DMS153 treated with DMSO at 0.1 percent for 48 hours (cell line): ENCODE results near the gene INPP5F.
"Not testable (repeated sequence)": the region's sequence is repeated elsewhere in the genome, so short reads cannot be mapped to it uniquely, and the experiment has no call there.

Source experiments
- DNase-seq: peaks from one replicate; lab custom pipeline; 2025; ENCODE audit not compliant: unreplicated experiment; lab: John Stamatoyannopoulos, UW

INPP5F gene

DNA sequence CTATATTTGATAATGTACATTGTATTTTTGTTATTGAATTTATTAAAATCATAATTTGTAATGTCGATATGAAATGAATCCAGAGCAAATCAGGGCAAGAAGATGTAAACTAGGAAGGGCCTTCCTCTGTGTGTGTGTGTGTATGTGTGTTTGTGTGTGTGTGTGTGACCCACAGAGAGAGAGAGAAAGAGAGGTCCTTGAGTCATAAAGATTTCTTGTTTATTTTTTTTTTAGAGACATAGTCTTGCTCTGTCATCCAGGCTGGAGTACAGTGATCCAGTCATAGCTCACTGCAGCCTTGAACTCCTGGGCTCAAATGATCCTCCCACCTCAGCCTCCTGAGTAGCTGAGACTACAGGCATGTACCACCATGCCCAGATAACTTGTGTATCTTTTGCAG, 50.7 kb downstream of the INPP5F start:
- DNase-seq, result no peak

DNA sequence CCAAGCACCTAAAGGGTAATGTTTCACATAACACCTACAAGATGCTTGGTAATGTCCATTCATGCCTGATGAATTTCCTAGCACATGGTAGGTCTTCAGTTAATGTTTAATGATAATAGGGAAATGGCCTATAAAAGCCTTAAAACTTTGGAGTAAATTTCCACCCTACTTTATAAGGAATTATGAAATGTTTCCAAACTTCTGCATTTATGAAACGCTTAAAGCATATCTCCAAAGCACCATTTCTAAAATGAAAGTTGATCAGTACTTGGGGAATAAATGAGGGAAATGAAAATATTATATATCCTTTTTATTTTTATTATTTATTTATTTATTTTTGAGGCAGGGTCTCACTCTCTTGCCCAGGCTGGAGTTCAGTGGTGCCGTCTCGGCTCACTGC, 51.8 kb downstream of the INPP5F start:
- DNase-seq, result no peak

DNA sequence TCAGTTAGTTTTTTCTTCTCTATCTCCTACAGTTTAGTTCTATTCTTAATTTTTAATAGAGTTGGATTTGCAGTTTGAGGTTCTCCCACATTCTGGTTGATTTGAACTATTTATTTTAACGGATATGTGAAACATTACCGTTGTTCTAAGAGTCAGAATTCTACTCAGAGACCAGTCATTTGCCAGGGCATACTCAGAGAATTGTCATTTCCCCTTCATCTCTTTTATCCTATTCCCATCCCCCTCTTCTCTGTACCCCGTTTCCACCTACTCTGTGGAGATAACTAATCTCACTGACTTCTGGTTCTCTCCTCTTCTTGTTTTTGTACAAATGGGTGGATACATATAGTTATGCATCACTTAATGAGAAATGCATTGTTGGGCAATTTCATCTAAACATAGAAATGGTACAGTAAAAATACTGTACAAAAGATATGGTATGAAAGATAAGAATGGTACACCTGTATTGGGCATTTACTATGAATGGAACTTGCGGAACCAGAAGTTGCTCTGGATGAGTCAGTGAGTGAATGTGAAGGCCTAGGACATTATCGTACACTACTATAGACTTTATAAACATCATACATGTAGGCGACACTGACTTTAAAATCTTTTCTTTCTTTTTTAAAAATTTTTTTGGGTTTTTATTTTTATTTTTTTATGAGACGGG, 53.1 kb downstream of the INPP5F start:
- no peak for DNase-seq

DNA sequence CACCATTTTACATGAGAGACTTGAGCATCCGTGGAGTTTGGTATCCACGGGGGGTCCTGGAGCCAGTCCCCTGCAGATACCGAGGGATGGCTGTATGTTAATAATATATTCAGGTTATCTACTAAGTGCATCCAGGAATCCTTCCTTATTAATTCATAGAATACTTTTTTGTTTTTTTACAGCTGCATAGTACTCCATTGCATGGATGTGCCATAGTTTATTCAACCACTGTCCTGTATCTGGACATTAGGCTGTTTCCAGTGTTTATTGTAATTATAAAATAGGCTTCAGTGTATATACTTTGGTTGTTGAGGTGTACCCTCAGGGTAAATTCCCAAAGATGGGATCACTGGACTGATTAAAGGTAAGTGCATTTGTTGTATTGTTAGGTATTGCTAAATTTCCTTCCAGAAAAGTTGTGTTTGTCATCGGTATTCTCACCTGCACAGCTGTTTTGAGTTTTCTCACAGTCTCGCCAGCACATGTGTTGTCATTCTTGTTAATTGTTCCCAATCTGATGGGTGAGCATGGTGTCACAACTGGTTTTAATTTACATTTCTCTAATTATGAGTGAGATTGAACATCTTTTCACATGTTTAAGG, 55.1 kb downstream of the INPP5F start:
- no peak for DNase-seq

DNA sequence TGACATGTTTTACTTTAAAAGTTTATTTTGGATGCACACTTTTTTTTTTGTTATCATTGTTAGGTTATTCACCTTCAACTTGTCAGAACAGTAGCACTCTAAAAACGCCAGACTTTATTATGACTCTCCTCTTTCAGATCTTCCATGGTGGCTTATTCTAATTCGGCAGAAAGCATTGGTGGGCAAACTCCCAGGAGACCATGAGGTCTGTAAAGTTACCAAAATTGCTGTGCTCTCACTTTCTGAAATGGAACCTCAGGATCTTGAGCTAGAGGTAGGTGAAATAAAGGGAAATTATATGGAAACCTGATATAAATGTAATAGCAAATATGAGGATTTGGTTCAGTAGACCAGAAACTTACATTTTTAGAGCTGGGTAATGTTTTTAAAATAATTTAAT, 55.6 kb downstream of the INPP5F start:
- no peak for DNase-seq

DNA sequence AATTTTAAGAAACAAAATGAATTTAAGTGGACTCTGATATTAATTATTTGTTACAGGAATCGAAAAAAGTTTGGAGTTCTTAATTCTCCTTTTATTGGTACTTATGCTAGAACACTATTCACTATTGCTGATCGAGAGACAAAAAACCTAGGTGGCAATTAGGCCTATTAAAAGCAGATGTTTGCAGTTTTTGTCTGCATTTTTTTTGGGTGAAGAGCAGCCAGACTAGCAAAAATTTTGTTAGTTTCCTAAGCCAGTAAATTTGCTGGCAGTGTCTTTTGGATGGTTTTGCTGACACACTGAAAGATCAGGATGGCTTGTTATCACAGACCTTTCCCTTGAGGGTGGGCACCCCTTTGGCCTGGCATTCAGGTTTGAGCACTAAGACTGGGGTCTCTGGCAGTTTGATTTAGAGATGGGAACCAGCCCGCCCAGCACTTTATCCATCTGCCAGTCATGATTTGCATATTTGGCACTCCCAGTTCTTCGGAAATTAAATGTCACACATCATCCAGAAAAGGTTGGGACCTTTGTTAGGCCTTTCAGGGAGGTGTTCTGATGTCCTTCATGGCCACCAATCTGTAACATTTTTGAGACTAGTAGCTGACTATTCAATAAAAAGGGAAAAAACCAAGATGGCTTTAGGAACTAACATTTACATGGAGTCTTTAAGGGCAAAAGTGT, 57.3 kb downstream of the INPP5F start:
- DNase-seq, result no peak

DNA sequence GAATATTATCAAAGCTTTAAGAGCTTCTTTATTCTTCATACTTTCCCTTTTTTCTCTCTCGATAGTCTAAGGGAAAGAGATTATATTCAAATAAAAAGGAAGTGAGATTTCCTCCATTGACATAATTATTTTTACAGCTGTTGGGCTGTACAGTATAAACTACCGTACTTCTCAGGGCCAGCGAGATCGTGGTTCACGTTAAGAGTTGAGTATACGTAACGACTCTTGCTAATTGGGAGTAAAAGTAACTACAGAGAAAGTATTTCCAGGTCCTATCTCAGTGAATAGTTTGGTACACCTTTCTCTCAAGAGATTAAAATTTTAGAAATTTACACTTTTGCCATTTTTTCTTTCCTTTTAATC, 57.8 kb downstream of the INPP5F start:
- DNase-seq, result no peak

DNA sequence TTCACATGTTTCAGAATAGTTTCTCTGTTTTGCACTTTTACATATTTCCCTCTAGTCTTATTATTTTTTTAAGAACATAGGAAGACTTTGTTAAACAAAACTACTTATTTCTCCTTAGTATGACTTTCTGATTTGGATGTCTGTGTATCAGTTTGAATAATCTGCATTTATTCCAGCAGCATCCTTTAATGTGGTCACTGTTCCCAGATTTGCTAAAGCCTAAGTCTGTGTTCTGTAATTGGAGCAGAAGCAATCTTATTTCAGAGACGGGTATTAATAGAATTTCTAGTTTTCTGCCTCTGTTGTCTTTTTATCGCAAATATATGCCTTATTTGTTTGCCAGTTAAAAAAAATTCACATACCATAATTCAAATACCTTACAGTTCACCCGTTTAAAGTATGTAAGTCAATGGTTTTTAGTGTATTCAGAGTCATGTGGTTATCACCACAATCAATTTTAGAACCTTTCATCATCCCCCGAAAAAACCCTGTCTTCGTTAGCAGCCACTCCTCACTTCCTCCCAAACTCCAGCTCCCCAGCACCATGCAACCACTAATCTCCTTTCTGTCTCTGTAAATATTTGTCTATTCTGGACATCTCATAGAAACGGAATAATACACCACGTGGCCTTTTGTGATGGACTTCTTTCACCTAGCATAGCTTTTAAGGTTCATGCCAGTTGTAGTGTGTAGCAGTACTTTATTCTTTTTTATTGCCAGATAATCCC, 58.7 kb downstream of the INPP5F start:
- peak; percentile 53 for DNase-seq

DNA sequence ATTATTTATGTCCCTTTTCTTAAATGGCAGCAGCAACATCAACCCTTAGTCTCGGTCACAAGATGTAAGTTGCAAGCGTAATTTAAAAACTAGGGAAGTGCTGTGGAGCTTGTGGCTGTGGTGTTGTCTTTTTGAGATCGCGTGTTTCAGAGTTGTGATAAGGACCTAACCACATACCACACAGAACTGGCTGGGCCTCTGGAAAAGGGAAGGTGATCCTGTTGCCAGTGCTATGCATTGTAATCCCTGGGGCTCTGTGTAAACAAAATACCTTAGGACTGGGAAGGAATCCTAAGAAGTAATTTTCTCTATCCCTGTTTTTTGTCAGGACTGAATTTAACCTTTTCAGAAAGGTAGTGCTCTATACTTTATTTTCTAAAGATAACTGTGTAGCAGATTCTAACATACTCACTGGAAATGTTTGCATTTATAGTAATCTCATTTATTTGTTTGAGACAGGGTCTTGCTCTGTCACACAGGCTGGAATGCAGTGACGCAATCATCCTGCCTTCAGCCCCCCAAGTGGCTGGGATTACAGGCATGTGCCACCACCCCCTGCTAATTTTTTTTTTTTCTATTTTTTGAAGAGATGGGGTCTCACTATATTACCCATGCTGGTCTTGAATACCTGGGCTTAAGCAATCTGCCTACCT, 60.4 kb downstream of the INPP5F start:
- no peak for DNase-seq

DNA sequence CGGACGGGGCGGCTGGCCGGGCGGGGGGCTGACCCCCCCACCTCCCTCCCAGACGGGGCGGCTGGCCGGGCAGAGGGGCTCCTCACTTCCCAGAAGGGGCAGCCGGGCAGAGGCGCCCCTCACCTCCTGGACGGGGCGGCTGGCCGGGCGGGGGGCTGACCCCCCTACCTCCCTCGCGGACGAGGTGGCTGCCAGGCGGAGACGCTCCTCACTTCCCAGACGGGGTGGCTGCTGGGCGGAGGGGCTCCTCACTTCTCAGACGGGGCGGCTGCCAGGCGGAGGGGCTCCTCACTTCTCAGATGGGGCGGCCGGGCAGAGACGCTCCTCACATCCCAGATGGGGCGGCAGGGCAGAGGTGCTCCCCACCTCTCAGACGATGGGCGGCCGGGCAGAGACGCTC, 69.3 kb downstream of the INPP5F start:
- not testable (repeated sequence) for DNase-seq

DNA sequence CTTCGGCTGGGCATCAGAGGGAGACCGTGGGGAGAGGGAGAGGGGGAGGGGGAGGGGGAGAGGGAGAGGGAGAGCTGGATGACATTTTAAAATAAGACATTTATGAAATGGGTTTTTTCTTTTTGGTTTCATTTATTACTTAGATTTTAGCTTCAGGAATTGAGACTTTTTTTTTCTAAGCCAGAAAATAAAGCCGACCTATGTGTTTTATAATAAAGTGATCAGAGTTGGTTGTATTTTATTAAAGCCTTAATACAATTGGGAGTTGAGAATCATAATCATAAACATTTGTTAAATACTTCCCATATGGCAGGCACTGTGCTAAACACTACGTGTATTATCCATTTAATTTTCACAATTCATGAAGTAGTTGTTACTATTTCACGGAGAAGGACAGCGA, 70.2 kb downstream of the INPP5F start:
- no peak for DNase-seq

DNA sequence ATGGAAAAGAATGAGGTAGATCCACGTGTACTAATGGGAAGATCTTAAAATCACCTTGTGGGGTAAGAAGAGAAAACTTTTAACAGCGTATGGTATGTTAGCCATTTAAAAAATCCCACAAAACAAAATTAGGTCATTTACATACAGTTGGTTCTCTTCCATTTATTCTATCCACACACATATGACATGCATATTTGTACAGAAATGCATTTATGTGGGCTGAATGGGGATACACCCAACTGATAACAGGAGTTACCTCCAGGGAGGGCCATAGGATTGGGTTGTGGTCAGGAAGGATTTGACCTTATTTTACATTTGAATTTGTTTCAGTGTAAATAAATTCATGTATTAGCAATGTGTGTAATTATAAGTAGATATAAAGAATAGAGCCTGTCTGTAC, 75.3 kb downstream of the INPP5F start:
- no peak for DNase-seq

DNA sequence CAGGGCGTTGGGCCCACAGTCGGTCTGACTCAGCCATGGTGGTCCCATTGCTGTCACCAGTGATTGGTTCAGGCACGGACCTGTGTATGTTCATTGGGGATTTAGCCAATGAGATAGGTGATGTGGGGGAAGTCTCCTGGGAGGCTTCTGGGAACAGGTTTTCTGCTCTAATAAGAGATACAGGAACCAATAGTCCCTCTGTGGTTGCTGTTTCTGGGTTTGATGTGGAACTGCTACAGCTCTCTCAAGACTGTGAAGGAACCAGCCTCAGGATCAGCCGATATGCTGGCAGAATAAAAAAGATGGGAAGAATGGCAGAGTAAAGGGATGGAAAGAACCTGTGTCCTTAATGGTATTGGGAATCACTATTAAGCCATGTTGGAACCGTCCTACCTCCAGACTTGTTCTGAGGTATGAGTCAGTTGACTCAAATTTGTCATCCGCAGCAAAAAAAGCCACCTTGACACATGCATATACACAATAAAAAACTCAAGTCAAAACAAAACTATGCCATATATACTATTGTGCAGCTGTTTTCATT, 76.2 kb downstream of the INPP5F start:
- no peak for DNase-seq

DNA sequence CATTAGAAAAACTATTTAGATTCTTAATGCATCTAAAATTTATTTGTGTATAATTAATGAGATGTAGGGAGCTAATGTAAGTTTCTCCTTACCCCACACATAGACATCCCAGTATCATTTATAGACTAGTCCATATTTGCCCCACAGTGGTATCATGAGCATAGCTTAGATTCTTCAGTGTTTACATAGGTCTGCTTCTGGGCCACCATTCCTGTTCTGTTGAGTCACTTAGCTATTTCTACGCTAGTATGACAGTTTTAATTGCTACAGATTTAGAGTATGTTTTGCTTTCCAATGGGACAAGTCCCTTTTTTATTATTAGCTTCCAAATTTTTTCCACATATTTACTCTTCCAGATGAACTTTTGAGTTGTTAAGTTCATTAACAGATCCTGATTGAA, 77.4 kb downstream of the INPP5F start:
- DNase-seq, result no peak

DNA sequence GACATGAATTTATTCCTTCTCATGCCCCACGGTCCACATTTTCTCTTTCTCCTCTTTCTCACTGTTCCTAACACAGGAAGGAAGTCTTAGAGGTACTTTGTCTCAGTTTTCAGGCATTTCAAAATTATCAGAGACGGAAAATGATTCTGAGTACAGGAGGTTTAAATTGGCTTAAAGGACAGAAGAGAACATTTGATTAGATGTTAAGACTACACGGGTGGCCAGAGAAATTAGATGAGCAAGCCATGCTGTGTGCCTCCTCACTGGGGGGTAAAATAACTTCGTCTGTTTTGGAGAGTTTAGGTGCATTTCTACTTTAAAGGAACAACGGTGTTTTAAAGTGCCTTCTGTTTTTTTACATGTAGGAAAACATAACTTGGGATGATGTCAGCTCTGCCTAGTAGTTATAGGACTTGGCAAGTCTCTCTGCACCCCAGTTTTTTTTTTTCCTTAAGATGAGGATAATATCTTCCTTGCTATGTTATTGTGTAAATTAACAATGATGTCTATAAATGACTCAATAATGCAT, 79.9 kb downstream of the INPP5F start:
- no peak for DNase-seq

DNA sequence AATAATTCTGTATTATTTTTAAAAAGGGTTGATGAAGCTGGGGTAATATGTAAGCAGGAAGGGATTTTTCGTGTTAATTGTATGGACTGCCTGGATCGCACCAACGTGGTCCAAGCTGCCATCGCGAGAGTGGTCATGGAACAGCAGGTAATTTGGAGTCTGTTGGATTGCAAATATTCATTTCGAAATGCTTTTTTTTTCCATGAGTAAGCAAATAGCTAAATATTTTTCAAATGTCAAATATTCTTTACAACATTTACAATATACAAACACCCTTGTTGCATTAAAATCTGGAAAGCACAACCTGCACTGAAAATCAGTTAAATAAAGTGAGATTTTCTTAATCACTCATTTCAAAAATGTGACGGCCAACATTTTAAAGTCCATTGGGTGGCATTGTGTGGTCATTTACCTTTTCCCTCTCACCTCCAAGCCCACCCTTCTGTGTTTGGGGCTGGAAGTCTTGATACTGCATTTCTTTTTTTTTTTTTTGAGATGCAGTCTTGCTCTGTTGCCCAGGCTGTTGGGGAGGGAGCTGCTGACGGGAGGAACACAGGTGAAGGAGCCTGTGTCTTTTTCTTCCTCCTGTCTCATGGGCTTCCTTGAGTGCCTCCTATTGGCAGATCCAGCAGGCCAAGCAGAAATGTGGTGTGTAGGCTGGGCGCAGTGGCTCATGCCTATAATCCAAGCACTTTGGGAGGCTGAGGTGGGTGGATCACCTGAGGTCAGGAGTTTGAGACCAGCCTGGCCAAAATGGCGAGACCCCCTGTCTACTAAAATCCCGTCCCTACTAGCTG, 80.7 kb downstream of the INPP5F start:
- no peak for DNase-seq

DNA sequence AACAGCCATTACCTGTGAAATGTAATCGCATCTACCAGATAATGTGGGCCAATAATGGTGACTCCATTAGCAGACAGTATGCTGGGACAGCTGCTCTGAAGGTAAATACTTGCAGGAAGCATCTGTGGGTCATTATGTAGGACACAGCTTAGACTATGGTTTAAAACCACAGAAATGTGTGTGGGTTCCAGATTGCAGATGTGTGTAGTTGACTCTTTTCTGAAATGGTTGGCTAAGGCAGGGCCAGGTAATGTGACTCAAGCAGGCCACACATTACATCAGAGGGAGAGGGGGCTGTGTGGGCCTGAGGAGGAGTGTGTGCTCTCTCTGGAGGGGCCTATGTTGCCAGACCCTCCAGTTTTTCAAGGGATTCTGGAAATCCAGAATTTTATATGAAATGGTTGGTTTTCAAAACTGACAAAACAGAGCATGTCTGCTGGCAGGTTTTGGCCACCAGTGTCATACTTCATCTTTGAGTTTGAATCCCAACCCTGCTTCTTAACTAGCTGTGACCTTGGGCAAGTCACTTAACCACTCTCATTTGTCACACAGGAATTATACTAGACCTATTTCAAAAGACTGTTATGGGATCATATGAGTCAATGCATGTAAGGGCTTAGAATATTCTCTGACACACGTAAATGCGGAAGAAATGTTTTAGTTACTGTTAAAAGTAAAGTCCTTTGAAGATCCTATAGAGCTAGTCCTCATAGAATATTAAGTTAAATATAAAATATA, 82.3 kb downstream of the INPP5F start:
- DNase-seq, result no peak

DNA sequence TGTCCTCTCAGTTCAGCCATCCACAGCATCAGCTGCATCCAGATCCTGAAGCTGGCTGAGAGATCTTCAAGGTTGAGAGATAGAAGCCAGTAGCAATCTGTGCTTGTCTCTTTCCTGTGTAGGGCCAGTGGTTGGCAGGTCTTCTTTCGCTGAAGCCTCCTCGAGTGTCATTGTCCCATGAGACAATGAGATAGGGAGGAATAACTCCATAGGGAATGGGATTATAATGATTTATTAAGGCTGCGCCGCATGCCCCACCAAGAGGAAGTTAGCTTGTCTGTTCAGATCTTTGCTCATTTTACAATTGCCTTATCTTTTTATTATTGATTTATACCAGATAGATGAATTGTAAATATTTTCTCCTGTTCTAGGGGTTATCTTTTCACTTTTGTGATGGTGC, 85.3 kb downstream of the INPP5F start:
- DNase-seq, result no peak

DNA sequence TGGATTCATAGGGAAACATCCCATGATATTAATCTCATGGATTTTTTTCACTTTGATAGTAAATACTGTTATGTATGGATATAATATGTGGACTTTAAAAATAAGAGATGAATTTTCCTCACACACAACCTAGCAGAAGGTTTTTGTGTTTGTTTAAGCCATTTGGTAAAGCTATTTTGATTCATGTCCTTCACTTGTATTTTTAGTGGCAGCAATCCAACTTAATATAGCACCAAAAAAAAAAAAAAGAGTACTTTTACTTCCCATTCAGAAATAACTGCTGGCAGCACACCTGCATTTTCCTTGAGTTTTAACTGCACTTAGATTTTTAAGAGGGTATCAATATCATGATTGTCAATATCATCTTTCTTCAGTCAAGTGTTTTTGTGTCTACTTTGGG, 86.8 kb downstream of the INPP5F start:
- DNase-seq, result no peak

DNA sequence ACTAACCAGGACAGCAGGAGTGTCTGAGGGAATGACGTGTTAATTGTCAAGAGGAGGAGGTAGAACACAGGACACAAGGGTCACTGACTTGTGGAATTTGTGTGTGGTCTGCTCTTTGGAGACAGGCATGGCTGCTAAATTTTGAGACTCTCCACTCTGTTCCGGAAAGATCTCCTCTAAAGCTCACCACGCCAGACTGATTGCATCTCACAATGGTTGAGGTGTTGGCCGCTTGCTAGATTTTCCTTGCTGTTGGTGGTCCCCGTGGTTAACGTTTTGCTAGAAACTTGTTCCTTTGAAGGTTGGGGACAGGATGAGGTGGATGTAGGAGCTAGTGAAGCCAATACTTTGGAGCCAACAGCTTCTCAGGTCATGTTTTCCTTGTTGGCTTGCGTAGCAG, 89.8 kb downstream of the INPP5F start:
- no peak for DNase-seq
